GM12891 (cell line): Measurements from ENCODE around the gene PARM1.

Experiments used
- PAX5 ChIP-seq: IDR thresholded peaks from 2 replicates; pipeline ENCODE4 v1.6.1; 2011; ENCODE audit warnings: low read length, moderate library complexity, mild to moderate bottlenecking; ENCODE audit not compliant: insufficient read depth, severe bottlenecking
- POLR2A ChIP-seq: IDR thresholded peaks from 2 replicates; pipeline ENCODE4 v1.6.1; 2011; ENCODE audit warnings: low read depth, low read length, control low read depth
- POLR2AphosphoS5 ChIP-seq: IDR thresholded peaks from 2 replicates; pipeline ENCODE4 v1.6.1; 2011; ENCODE audit warnings: low read depth, low read length, control low read depth
- POU2F2 ChIP-seq: IDR thresholded peaks from 2 replicates; pipeline ENCODE4 v1.6.1; 2011; ENCODE audit warnings: low read depth, mild to moderate bottlenecking, control low read depth, low read length, moderate library complexity
- SPI1 ChIP-seq: IDR thresholded peaks from 2 replicates; pipeline ENCODE4 v1.6.1; 2011; ENCODE audit warnings: low read depth, low read length, control low read depth
- TAF1 ChIP-seq: IDR thresholded peaks from 2 replicates; pipeline ENCODE4 v1.6.1; 2011; ENCODE audit warnings: low read depth, low read length, control low read depth

DNA sequence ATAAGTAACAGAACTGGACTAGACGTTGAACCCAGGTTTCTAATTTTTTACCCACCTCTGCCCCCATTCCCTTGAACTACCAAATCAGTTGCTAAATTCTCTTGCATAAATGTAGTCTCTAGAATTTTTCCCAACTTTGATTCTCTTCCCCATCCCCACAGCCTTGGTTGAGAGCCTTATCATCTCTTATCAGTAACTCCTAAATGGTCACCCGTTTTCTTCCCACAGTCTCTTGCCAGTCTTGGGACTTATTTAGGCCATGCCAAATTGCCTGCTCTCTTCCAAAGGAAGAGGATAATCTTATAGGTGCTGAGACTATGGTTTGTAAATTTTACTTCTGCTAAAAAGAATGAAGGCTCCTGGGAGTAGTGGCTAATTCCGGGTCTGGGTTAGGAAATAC is 13.3 kb downstream of the PARM1 start:
- no peak for TF ChIP-seq POLR2AphosphoS5
- TF ChIP-seq POLR2A = no peak
- TF ChIP-seq TAF1 = no peak
- no peak for TF ChIP-seq SPI1
- TF ChIP-seq PAX5 = no peak
- no peak for TF ChIP-seq POU2F2
